ENCODE measurements around the gene OTX1.

Gene OTX1

DNA sequence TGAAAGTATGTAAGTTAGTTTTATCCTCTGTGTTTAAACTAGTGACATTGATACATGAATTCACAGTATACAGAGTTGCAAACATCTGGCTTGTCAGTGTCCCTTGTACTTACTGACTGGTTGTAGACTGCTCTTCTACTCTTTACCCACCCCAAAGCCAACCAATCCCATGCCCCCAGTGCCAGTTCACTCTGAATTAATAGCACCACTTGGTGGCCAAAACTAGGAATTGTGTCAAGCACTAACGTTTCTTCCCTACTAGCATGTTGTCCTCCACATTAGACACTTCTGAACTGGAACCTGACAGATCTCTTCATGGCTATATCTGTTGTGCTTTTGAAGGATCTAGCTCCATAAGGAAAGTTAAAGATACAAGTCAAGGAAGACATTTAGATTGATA is 27.2 kb upstream of the OTX1 start:
- TF ChIP-seq, protein P1, sequence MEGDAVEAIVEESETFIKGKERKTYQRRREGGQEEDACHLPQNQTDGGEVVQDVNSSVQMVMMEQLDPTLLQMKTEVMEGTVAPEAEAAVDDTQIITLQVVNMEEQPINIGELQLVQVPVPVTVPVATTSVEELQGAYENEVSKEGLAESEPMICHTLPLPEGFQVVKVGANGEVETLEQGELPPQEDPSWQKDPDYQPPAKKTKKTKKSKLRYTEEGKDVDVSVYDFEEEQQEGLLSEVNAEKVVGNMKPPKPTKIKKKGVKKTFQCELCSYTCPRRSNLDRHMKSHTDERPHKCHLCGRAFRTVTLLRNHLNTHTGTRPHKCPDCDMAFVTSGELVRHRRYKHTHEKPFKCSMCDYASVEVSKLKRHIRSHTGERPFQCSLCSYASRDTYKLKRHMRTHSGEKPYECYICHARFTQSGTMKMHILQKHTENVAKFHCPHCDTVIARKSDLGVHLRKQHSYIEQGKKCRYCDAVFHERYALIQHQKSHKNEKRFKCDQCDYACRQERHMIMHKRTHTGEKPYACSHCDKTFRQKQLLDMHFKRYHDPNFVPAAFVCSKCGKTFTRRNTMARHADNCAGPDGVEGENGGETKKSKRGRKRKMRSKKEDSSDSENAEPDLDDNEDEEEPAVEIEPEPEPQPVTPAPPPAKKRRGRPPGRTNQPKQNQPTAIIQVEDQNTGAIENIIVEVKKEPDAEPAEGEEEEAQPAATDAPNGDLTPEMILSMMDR (IDR thresholded peaks at IDR 0.05; ENCODE audit: low read depth, low read length, missing control alignments), result peak; percentile 69
- peak; percentile 50 for DNase-seq
- H3K4me3 ChIP-seq (ENCODE audit: low read depth, low read length), result no peak overlapping the region
- no peaks in the 10 kb centered on the region for H3K27me3 ChIP-seq (replicated peaks)
- H3K36me3 ChIP-seq (replicated peaks), result no peaks in the 10 kb centered on the region
- in situ Hi-C loops (cut with HindIII; ENCODE audit: low pct_ligation_motif_present, low sequenced_read_pairs), result no loop called here
- H3K27ac ChIP-seq, result no peak overlapping the region

DNA sequence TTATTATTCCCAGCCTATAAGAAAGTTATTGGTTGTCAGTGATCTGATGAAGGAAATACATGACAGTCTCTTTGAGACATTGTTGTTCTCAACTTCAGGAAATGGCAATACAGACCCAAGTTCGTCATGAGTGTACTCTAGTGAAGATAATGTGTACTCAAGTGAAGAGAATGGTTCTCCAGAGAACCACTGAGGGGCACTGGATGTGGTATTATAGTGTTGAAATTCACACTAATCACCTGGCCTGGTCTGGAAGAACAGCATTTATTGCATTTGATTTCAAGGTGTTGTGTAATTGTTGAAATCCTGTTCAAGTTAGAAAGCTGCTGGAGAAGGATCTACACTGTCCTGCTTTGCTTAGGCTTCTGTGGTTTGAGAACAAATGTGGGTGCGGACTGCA is 23.4 kb upstream of the OTX1 start:
- Histone ChIP-seq H3K27ac (no peak overlapping the region), H3K27me3 (replicated peaks) (no peaks in the 10 kb centered on the region), H3K4me3 (ENCODE audit: low read depth, low read length) (no peak overlapping the region), H3K36me3 (replicated peaks) (no peaks in the 10 kb centered on the region)
- no peak for DNase-seq
- in situ Hi-C loops (cut with HindIII; ENCODE audit: low pct_ligation_motif_present, low sequenced_read_pairs), result no loop called here
- TF ChIP-seq, protein P1 (IDR thresholded peaks at IDR 0.05; ENCODE audit: low read depth, low read length, missing control alignments), result no peak

DNA sequence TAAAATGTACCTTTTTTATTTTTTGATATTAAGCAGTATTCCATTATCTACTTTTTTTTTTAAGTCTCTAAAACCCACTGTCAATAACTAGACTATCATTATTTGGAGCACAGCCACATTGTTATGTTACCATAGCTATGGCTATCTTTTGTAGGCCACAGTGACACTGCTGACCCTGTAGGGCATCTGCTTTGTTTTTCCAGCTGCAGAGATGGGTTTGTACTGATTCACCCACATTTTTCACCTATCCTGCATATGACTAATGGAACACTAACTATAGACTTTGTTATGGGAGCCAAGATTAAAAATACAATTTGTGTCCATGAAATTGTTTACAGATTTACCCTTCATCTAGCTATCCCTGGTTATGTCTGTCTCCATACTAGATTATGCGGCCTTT is 21.6 kb upstream of the OTX1 start:
- TF ChIP-seq, protein P1 (IDR thresholded peaks at IDR 0.05; ENCODE audit: low read depth, low read length, missing control alignments), result no peak
- Histone ChIP-seq H3K27ac (no peak overlapping the region), H3K27me3 (replicated peaks) (no peaks in the 10 kb centered on the region), H3K4me3 (ENCODE audit: low read depth, low read length) (no peak overlapping the region), H3K36me3 (replicated peaks) (no peaks in the 10 kb centered on the region)
- DNase-seq, result peak; percentile 68
- in situ Hi-C loops (cut with HindIII; ENCODE audit: low pct_ligation_motif_present, low sequenced_read_pairs), result no loop called here

DNA sequence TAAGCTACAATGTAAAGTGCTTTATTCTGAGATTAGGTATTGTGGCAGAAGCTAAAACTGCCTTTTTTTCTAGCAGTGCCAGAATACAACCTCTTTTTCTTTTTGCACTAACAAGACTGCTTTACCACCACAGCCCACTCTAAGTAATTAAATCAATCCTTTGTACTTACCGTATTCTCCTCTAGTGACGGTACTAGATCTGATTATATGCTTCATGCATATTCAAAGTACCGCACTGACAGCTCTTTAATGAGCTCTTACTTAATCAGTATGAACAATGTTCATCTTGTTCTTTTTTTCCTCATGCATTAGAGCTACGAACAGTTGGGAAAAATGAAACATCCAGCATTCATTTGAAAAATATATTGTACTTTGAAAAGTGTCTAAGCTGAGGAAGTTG is 16.1 kb upstream of the OTX1 start:
- Histone ChIP-seq H3K36me3 (replicated peaks) (no peaks in the 10 kb centered on the region), H3K4me3 (ENCODE audit: low read depth, low read length) (no peak overlapping the region), H3K27me3 (replicated peaks) (no peaks in the 10 kb centered on the region), H3K27ac (no peak overlapping the region)
- TF ChIP-seq, protein P1 (IDR thresholded peaks at IDR 0.05; ENCODE audit: low read depth, low read length, missing control alignments), result no peak
- DNase-seq, result no peak
- in situ Hi-C loops (cut with HindIII; ENCODE audit: low pct_ligation_motif_present, low sequenced_read_pairs), result no loop called here

DNA sequence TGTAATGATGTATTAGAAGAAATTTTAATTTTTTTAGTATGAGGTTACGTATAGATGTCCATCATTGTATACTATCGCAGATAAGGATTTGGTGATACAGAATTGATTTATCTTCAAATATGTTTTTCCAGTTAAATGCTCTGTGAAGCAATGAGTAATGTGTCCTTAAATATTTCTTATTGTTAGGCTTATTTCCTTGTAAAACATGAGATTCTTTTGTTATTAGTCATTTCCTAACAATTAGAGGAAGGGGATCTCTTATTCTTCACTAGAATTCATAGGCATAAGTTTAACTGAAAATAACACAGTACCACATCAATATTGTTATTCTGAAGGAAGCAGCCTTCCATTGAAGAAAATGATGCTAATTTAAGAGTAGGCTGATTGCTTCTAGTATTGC is 15.5 kb upstream of the OTX1 start:
- Histone ChIP-seq H3K27ac (no peak overlapping the region), H3K27me3 (replicated peaks) (no peaks in the 10 kb centered on the region), H3K36me3 (replicated peaks) (no peaks in the 10 kb centered on the region), H3K4me3 (ENCODE audit: low read depth, low read length) (no peak overlapping the region)
- in situ Hi-C loops (cut with HindIII; ENCODE audit: low pct_ligation_motif_present, low sequenced_read_pairs), result no loop called here
- TF ChIP-seq, protein P1 (IDR thresholded peaks at IDR 0.05; ENCODE audit: low read depth, low read length, missing control alignments), result no peak
- no peak for DNase-seq

DNA sequence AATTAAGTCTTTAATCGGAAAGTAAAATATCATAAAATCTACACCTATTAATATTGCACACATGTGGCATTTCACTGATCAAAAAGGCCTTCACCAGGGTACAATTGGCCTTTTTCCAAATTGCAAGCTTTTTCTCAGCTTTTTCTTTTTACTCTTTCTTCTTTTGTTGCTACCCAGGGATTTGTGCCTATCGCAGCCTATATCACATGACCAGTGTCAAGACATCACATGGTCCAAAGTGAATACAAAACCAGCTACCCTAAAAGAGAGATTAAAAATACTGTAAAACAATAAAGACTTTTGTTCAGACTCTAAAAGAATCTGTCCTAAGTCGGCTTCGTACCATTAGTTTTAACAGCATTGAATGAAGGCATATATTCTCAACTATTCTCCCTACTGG is 15.0 kb upstream of the OTX1 start:
- no peaks in the 10 kb centered on the region for H3K27me3 ChIP-seq (replicated peaks)
- no peak overlapping the region for H3K4me3 ChIP-seq (ENCODE audit: low read depth, low read length)
- H3K27ac ChIP-seq, result no peak overlapping the region
- no peak for DNase-seq
- no peaks in the 10 kb centered on the region for H3K36me3 ChIP-seq (replicated peaks)
- TF ChIP-seq, protein P1 (IDR thresholded peaks at IDR 0.05; ENCODE audit: low read depth, low read length, missing control alignments), result no peak
- in situ Hi-C loops (cut with HindIII; ENCODE audit: low pct_ligation_motif_present, low sequenced_read_pairs), result no loop called here
